NCI-H510A treated with DMSO at 0.1 percent for 48 hours (cell line): Measurements from ENCODE around the gene KIF26A.
"Not testable (repeated sequence)": the region's sequence is repeated elsewhere in the genome, so short reads cannot be mapped to it uniquely, and the experiment has no call there.

Experiments
- DNase-seq: peaks from one replicate; lab custom pipeline; 2025; lab: John Stamatoyannopoulos, UW

The KIF26A gene

DNA sequence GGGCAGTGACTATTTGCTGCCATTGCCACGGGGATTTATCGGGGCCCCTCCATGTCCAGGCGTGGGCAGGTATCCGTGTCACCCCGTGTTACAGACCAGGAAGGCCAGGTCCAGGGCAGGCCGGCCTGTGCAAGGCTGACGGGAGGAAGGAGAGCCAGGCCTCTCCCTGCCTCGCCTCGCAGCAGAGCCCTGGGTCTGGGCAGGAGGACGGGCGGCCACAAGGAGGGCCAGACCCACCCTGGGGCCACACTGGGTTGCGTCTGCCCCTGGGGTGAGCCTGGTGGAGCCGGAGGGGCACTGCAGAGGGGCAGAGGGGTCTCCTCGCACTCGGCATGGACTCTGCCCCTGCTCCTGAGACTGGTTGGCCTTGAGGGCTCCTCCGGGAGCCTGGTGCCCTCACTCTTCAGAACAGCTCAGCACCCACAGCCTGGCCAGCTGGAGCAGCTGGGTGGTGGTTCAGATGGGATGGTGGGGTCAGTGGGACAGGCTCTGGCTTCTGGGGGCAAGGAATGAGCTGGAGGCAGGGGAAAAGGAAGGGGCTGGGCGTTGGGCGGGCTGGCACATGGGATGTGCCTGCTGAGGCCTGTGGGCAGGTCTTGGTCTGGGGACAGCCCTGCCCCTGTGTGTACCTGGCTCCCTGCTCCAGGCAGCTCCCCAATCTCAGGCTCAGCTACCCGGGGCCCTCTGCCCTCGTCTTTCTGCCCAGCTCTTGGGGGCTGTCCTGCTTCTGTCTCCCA, 53.9 kb downstream of the KIF26A start:
- no peak for DNase-seq

DNA sequence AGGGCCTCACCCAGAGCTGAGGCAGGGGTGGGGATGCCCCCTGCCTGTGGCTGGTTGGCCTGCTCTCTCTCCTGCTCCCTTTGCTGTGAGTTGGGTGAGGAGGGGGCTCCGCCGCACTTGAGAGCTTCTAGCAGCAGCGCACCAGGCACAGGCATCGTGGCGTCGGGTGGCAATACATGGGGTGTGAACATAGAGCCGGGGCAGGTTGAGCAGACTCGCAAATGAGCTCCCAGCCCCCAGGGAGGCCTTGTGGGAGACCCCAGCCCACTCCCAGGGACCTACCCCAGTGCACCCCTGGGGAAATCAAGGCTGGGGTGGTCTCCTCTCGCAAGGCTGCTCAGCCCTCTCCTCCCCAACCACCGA, 54.5 kb downstream of the KIF26A start:
- DNase-seq = no peak

DNA sequence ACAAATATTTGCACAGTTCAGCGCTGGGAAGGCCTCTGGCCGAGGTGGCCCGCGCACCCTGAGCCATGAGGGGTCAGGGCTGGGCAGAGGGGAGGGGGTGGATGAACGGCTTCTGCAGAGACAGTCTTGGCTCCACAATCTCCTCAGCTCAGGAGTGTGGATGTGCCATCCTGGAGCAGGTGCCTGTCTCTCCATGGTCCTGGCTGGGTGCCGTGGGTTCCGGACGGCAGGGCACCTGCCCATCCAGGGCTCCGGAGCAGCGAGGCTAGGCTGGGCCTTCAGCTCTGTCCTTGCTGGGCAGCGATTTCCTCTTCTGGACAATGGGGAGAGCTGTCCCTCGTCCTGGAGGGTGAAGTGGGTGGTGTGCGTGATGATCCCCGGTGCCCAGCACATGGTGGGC, 55.6 kb downstream of the KIF26A start:
- no peak for DNase-seq

DNA sequence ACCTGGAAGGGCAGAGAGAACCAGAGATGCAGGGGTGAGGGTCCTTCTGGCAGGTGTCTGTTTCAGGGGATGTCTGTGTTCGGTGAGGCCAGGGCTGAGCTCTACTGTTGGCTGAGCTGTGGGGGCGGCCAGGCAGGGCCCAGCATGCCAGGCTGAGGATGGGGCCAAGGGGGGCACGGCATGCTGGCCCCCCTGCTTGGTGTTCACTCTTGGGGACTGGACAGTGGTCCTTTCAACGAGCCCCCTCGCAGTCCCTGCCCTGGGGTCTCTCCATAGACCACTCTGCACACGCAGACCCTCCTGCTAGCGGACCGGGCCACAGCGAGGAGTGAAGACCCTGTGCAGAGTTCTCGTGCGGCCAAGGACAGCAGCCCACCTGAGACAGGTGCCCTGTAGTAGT, 56.3 kb downstream of the KIF26A start:
- no peak for DNase-seq

DNA sequence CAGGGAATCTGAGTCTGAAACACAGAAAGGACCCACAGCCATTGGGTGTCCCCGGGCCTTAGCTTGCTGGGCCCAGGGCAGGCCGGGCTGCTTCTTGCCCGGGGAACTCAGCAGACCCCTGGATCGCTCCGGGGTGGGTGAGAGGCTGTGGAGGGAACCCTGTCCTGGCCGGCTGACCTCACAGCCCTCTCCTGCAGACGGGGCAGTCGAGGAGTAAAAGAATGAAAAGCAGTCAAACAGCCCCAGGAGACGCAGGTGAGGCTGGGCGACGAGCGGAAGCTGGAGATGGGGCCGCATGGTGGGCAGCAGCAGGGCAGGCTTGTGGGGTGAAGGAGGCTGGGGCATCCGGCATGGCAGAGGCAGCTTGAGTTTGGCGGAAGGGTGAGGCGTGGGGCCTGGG, 57.0 kb downstream of the KIF26A start:
- no peak for DNase-seq

DNA sequence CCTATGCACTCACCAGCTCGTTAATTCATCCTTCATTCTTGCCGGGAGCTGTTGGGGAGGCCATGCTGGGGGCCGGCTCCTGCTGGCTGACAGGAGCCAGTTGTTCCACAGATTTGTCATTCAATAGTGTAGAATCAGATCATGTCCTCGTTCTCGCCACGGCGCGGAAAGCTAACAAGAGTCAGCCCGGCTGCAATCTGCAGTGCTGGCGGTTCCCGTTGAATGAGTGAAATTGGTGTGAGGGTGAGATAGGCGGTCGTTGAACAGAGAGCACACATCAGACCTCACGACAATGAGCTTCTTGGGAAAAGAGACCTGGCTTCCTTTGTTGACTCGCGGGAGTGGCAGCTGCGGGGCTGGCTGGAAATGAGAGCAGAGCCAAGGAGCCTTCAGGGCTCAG, 57.5 kb downstream of the KIF26A start:
- DNase-seq = no peak

DNA sequence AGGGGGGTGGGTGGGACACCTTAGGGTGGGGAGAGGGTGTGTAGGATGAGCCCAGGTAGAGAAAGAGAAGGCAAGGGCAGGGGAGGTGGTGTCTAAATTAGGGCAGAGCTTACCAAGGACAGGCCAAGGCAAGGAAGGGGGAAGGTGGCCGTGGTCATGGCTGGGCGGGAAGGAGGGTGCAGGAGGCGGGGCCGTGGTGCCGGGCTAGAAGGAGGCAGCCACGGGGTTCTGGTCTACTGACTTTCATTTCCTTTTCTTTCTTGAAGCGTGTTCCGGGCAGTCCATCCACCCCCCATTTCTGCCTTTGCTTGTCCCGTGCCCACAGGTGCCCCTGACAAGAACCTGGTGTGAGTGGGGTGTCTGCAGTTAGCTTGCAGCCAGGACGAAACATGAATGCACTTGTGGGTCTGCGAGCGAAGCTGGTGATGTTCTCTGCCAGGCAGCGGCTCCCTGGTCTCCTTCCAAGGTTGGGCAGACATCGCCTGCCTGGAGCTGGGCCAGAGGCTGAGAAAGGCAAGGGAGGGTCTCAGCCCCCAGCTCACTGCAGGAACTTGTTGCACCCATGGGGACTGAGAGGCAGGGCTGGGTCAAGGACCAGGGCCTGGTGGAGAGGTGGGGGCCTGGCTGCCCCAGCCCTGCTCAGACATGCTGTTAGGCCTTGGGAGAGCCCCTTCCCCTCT, 58.2 kb downstream of the KIF26A start:
- peak; percentile 41 for DNase-seq

DNA sequence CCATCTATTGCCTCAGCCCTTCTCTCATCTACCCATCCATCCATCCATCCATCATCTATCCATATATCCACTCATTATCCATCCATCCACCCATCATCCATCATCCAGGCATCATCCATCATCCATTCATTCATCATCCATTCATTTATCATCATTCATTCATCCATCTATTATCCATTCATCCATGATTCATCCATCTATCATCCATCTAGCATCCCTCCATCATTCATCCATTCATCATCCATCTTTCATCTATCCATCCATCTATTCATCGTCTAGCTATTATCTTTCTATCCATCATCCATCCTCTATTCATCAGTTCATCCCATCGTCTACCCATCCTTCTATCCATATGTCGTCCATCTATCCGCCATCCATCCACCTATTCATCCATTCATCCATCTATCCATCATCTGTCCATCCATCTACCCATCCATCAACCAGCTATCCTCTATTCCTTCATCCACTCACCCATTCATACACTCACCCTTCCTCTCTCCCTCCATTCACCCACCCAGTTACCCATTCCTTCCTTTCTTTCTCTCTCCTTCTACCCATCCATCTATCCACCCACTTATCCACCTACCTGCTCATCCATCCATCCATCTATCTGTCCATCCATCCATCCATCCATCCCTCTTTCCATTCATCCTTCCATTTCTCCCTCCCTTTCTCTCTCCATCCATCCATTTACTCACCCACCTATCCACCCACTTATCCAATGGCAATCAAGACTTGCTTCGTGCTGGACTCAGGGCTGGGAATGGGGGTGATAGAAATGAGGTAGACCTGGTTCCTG, 59.3 kb downstream of the KIF26A start:
- no peak for DNase-seq

DNA sequence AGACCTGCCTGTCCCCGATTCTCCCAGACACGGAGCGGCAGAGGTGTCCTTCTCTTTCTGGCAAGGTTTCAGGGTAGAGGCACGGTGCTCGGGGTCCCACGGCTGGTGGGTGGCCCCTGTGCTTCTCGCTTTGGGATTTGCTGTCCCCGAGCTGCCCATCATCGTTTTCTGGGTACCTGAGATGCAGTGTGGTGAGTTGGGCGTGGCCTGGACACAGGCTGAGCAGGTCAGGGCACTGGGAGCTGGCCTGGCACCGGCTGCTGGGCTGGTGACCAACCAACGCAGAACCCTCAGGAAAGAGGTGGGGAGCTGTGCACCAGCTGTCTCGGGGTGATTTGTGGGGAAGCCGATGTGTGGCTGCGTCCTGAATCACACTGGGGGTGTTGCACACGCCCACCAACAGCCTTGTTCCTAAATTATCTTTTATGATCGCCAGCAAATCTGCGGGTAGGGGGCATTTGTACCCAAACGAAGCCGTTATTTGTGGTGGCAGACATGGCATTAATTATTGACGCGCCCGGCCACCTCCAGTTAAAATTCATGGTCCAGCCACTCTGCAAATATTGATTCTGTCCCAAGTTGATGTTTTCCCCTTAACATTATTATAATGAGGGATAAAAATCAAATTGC, 61.0 kb downstream of the KIF26A start:
- DNase-seq = no peak

DNA sequence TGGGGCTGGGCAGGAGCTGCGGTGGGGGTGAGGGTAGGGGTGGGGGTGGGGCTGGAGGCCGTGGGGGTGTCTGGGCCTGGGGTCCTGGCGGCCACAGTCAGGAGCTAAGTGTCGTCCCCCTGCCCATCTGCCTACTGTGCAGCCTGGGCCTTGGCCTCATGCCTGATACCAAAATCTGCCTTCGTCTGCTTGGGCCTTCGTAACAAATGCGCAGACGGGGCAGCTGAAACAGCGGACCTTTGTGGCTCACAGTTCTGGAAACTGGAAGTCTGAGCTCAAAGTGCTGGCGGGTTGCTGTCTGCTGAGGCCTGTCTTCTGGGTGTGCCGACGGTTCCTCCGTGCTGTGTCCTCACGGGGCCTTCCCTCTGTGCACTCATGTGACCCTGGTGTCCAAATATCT, 61.7 kb downstream of the KIF26A start:
- no peak for DNase-seq

DNA sequence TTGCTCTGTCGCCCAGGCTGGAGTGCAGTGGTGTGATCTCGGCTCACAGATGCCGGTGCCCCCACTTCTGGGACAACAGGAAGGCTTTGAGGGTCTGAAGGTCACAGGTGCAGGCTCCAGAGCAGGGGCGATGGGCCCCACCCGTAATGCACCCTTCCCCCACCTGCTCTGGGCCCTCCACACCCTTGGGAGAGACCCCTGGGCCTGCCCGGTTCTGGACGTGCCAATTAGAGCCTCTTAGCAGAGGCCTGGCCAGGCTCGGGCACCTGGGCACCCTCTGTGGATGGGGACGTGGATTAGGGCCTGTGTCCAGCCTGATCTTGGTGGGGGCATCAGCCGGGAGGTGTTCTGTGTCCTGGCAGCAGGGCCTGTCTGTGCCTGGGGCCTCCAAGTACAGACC, 62.2 kb downstream of the KIF26A start:
- no peak for DNase-seq

DNA sequence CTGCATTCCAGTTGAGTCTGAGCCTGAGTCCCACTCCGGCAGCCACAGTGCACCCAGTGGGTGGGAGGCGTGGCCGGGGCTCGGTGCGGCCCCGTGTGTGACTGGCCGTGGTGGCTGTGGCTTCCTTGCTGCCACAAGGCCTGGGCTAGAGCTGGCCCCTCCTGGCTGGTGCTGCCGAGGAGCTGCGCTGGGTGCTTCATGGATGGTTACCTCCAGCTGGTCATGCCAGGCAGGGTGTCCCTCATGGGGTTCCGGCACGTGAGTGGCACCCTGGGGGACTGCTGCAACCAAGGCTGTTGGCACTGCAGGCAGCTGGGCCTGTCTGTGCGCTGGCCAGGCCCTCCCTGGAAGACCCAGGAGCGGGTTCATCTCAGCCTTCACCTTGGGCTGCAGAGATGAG, 62.7 kb downstream of the KIF26A start:
- no peak for DNase-seq

DNA sequence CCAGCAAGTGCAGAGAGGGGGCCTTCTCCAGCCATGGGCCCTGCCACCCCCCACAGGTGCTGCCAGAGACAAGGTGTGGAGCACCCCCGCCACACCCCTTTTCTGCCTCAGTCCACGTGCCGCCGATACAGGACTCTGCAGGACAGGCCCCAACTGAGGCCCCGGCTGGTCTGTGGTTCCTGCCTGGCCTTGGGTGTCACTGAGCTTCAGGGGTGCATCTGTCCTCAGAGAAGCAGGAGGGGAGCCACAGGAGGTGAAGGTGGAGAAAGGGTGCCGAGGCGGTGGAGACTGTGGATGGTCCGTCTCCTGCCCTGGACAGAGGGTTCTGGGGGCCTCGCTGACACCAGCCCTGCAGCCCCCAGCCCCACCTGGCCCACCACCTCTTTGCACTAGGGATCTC, 63.1 kb downstream of the KIF26A start:
- DNase-seq = no peak

DNA sequence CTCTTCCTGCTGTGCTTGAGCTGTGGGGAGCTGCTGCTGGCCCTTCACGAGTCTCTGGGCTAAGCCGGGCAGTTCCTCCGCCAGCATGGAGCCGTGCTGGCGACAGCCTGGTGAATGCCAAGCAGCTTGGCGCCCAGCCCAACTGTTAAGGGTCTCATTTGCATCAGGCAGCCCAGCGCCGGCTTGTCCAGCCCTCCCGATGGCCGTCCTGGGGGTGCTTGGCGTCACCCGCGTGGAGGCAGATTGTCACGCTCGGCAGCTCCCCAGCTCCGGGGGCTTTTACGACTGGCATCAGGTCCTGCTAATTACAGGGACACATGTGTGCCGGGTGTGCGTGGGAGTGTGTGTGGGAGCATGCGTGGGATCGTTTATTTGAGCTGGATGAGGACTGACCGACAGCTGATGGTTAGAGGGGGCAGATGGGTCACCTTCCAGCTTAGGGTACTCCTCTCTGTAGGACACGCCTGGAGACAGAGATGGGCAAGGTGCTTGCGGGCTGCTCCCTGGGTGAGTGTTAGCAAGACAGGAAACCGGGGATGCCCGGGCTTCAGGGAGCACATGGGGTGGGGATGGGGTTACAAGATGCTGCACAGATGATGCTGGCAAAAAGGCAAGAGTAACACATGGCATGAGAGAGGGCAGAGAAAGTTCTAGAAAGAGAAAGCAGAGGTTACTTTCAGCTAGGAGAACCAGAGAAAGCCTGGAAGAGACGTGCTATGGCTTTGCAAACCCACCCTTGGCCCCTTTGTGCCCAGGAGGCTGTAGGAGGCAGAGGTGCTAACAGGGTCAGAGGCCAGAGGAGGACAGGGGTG, 64.1 kb downstream of the KIF26A start:
- no peak for DNase-seq

DNA sequence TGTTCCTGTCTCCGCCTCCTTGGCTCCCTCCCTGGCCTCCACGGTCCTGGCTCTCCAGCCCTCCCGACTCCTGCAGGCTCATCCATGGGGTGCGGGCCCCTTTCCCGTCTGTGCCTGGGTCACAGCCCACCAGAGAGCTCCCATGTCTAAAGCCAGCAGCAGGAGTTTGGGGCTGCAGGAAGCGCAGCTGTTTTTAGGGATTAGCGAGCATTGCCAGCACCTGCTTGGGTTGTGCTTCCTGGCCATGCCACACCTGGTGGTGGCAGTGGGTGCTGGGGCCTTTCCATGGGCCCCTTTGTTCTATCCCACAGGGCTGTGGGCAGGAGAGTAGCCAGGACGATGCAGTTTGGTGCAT, 64.7 kb downstream of the KIF26A start:
- no peak for DNase-seq

DNA sequence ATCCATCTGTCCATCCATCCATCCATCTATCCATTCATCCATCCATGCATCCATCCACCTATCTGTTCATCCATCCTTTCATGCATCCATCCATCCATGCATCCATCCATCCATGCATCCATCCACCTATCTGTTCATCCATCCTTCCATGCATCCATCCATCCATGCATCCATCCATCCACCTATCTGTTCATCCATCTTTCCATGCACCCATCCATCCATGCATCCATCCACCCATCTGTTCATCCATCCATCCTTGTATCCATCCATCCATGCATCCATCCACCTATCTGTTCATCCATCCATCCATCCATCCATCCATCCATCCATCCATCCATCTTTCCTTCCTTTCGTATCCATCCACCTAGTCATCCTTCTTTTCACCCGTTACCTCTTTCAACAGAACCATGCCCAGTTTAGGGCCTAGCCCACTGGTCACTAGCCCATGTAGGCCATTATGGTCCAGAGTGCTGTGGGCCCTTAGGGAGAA, 66.3 kb downstream of the KIF26A start:
- DNase-seq = no peak

DNA sequence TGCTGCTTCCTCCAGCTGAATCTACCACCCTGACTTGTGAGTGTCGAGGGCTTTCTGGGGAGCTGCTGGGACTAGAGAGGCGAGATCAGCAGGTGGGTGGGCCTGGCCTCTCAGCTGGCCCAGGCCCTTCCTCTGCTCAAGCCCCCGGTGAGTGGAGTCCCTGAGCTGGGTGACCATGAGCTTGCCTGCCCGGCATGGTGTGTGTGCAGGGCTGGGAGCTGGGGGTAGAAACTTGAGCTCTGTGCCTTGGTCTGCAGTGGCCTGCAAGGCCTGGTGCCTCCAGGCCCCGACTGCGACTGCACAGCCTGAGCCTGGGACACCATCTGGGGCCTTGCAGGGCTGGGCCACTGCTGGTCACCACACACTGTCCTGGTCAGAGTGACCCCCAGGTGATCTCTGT, 67.4 kb downstream of the KIF26A start:
- no peak for DNase-seq

DNA sequence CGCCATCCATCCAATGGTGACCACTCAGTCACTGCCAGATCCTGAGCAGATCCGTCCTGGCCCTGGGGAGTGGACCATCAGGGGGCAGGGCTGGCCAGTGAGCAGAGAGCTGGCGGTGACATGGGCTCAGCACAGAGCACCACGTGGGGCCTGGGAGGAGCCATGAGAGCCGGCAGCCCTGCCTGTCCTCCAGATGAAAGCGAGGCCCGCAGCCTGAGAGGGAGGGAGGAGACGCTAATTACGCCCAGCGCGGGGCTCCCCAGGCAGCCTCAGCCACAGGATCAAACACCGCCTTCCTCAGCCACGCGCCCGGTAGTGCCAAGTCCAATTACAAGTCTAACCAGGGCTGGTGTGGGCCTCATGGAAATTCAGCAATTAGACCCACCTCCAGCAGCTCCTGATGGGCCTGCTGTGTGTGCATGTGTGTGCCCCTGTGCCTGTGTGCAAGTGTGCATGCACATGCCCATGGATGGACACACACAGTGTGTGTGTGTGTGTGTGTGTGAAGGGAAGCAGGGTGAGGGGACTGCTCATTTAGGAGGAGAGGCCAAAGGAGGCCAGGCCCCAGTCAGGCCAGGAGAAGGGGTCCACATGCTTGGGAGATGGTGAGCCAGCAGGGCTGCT, 68.0 kb downstream of the KIF26A start:
- DNase-seq = peak; percentile 72

DNA sequence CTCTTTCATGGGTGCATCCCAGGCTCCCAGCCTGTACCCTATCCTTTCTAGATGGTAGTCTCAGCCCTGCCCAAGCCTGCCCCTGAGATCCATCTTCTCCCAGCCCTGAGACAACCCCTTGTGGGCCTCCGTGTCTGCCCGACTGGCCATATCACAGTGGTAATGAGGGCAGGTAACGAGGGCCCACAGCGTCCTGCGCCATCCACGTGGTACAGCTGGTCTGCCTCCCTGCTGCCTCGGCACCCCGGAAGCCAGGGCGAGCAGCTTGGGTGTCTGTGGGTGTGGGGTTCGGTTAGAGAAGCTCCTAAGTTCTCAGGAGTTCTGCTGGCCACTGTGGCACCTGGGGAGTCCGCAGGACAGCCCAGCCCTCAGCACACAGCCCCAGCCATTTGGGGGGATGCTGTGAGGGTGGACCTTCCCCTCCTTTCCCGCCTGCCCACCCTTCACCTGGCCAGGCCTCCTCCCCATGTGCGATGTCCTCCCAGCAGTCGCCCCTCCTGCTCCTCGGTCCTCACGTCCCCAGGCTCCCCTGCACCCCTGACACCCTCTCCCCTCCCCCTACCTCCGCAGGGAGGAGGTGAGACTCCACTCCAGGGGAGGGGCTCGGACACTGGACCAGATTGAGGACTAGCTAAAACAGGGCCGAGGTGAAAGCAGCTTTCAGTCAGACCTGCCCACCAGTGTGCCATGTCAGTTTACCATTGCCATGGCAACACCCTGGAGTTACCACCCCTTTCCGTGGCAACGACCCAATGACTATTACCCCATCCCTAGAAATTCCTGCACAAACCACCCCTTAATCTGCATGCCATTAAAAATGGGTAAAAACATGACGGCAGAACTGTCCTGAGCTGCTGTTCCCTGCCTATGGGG, 69.0 kb downstream of the KIF26A start:
- DNase-seq = no peak

DNA sequence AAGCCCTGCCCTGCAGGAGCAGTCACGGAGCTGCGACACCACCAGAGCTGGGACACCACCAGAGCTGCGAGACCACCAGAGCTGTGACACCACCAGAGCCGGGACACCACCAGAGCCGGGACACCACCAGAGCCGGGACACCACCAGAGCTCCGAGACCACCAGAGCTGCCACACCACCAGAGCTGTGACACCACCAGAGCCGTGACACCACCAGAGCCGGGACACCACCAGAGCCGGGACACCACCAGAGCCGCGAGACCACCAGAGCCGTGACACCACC, 69.6 kb downstream of the KIF26A start:
- not testable (repeated sequence) for DNase-seq

DNA sequence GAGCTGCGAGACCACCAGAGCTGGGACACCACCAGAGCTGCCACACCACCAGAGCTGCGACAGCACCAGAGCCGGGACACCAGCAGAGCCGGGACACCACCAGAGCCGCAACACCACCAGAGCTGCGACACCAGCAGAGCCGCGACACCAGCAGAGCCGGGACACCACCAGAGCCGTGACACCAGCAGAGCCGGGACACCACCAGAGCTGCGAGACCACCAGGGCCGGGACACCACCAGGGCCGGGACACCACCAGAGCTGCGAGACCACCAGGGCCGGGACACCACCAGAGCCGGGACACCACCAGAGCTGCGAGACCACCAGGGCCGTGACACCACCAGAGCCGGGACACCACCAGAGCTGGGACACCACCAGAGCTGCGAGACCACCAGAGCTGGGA, 69.9 kb downstream of the KIF26A start:
- DNase-seq = not testable (repeated sequence)
